B cell (primary cell): ENCODE data around the gene GIMAP5.
A peak's percentile ranks its signal among the peaks of the same experiment; 100 is the strongest.

Experiments used
- EZH2 ChIP-seq: IDR thresholded peaks from 2 replicates; pipeline ENCODE4 v1.6.1; 2012; ENCODE audit warnings: borderline replicate concordance, low read depth, mild to moderate bottlenecking, moderate library complexity, low read length; ENCODE audit not compliant: insufficient read depth, poor library complexity, severe bottlenecking
- TF ChIP-seq, protein P1 (sequence below): fragments of 200-600 bp; IDR thresholded peaks from one replicate; pipeline ENCODE4 v1.8.0; 2022; ENCODE audit warnings: antibody characterized with exemption, mild to moderate bottlenecking

DNA sequence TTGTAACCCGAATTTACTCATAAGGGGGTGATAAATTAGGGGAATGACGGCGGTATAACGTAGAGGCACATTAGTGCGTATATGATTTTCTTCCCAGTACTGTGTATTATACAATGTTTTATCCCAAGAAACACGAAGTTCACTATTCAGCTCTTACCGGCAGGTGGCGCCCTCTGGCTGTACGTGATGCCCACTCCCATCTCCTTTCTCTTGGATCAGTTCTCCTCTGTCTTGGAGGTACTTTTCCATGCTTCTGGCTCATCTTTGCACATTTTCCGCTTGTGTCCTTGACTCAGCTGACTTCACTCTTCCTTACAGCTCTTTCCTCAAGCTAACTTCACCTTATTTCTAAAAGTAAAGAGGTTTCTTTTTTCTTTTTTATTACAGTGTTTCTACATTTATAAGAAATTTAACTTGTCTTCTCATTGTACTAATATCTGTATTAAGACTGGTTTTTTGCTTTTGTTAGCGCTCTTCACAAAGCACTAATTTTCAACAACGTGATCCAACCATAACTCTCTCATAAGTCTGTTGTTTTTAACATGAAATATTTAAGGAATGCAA is 41.6 kb downstream of the GIMAP5 start:
- TF ChIP-seq, protein P1, sequence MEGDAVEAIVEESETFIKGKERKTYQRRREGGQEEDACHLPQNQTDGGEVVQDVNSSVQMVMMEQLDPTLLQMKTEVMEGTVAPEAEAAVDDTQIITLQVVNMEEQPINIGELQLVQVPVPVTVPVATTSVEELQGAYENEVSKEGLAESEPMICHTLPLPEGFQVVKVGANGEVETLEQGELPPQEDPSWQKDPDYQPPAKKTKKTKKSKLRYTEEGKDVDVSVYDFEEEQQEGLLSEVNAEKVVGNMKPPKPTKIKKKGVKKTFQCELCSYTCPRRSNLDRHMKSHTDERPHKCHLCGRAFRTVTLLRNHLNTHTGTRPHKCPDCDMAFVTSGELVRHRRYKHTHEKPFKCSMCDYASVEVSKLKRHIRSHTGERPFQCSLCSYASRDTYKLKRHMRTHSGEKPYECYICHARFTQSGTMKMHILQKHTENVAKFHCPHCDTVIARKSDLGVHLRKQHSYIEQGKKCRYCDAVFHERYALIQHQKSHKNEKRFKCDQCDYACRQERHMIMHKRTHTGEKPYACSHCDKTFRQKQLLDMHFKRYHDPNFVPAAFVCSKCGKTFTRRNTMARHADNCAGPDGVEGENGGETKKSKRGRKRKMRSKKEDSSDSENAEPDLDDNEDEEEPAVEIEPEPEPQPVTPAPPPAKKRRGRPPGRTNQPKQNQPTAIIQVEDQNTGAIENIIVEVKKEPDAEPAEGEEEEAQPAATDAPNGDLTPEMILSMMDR: peak; percentile 98
- TF ChIP-seq EZH2: no peak
